Breast epithelium (tissue), 3 donors: Measurements from ENCODE around the gene FRMD5.

ENCODE experiments used
- POLR2A ChIP-seq: fragments of 450-650 bp; IDR thresholded peaks from one replicate; pipeline ENCODE4 v1.6.1; 2016; ENCODE audit warnings: antibody characterized with exemption, mild to moderate bottlenecking, moderate library complexity
- POLR2AphosphoS5 ChIP-seq, 3 donors: sonication (generic); formaldehyde crosslinking; IDR thresholded peaks; one replicate each; pipeline ENCODE4 v1.6.1; 2017; ENCODE audit warnings: antibody characterized with exemption in 3 of 3
- TF ChIP-seq, protein P1 (sequence below), 3 donors: fragments of 450-650 bp; IDR thresholded peaks; one replicate each; pipeline ENCODE4 v1.5.1; 2016 to 2017; ENCODE audit warnings: antibody characterized with exemption in 3 of 3, mild to moderate bottlenecking in 3 of 3, moderate library complexity in 3 of 3

DNA sequence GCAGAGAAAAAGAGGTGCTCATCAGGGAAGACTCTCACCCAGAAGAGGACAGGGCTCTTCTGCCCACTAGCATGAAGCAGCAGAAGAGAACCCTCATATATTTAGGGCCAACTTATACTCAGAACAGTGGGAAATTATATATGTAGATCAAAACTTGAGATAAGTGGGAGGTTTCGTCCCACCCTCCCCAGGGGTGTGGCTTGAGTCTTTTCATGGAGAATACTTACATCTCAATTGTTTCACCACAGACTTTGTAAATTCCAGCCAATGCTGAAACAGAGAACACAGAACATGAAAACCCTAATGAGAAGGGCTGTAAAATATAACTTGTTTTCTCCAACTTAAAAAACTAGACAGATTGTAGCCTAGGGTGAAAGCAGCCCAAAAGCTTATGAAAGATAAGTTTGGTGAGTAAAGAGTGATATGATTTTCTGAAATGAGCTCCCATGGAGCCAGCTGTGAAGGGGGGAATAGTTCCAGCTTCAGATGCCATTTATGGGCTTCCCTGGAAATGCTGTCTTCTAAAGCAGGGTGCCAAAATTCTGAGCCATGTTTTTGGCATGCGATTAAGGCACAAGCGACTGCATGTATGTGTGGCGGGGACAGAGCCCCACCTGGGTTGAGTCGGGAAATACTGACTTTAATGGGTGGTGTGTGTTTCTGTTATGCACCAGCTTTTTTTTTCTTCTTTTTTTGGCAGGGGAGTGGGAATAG is 275.4 kb downstream of the FRMD5 start:
- TF ChIP-seq, protein P1, sequence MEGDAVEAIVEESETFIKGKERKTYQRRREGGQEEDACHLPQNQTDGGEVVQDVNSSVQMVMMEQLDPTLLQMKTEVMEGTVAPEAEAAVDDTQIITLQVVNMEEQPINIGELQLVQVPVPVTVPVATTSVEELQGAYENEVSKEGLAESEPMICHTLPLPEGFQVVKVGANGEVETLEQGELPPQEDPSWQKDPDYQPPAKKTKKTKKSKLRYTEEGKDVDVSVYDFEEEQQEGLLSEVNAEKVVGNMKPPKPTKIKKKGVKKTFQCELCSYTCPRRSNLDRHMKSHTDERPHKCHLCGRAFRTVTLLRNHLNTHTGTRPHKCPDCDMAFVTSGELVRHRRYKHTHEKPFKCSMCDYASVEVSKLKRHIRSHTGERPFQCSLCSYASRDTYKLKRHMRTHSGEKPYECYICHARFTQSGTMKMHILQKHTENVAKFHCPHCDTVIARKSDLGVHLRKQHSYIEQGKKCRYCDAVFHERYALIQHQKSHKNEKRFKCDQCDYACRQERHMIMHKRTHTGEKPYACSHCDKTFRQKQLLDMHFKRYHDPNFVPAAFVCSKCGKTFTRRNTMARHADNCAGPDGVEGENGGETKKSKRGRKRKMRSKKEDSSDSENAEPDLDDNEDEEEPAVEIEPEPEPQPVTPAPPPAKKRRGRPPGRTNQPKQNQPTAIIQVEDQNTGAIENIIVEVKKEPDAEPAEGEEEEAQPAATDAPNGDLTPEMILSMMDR (IDR thresholded peaks at IDR 0.05) = no peak
- TF ChIP-seq POLR2A = no peak
- TF ChIP-seq POLR2AphosphoS5 (IDR thresholded peaks at IDR 0.05) = no peak
